ENCODE results near the gene CAPZB. TPM values are rescaled to one million over a fixed set of nuclear protein-coding genes. Genes with fewer than 3 reads are reported as not detected.
"Not testable (repeated sequence)": the region's sequence is repeated elsewhere in the genome, so short reads cannot be mapped to it uniquely, and the experiment has no call there.

CAPZB gene
- polyA plus RNA-seq, 1 of the 3 experiments (the other 2 are of a cell fraction): 122 TPM

DNA sequence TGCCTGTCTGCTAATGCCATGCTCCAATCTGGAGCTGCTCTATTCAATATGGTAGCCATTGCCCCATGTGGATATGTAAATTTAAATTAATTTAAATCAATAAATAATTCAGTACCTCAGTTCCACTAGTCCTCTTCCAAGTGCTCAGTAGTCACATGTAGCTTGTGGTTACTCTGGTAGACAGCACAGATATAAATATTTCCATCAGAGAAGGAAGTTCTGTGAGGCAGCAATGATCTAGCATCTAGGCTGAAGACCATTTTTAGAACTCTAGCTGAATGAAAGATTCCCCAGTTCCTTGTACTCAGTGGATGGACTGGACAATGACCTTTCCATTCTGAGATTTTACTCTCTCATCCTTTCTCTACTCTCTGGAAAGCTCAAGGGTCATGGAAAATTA lies 25.8 kb upstream of the CAPZB start:
- CTCF ChIA-PET: interaction anchor here (1.4 kb wide), 1 partner anchor 21 kb away, joined by 3 read pairs; no protein-coding TSS in a partner anchor
- H3K9me3 ChIP-seq: no peaks in the 10 kb centered on the region
- TF ChIP-seq ELF1 (IDR thresholded peaks at IDR 0.05): no peak
- TF ChIP-seq, protein P1, sequence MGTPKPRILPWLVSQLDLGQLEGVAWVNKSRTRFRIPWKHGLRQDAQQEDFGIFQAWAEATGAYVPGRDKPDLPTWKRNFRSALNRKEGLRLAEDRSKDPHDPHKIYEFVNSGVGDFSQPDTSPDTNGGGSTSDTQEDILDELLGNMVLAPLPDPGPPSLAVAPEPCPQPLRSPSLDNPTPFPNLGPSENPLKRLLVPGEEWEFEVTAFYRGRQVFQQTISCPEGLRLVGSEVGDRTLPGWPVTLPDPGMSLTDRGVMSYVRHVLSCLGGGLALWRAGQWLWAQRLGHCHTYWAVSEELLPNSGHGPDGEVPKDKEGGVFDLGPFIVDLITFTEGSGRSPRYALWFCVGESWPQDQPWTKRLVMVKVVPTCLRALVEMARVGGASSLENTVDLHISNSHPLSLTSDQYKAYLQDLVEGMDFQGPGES (IDR thresholded peaks at IDR 0.05; ENCODE audit: low read depth, low read length): no peak
- TF ChIP-seq NFIC (IDR thresholded peaks at IDR 0.05; ENCODE audit: borderline replicate concordance): no peak
- TF ChIP-seq CHD2 (IDR thresholded peaks at IDR 0.05; ENCODE audit: low read length, partially characterized antibody): no peak
- TF ChIP-seq SIN3A (IDR thresholded peaks at IDR 0.05; ENCODE audit: borderline replicate concordance, low read depth, low read length): no peak
- no peak for TF ChIP-seq RAD21 (IDR thresholded peaks at IDR 0.05; ENCODE audit: low read length)
- no peak for TF ChIP-seq NRF1 (IDR thresholded peaks at IDR 0.05; ENCODE audit: low read depth, low read length)
- TF ChIP-seq FOXM1 (IDR thresholded peaks at IDR 0.05; ENCODE audit: low read depth): no peak
- TF ChIP-seq MXI1 (IDR thresholded peaks at IDR 0.05; ENCODE audit: low read depth, low read length): no peak
- no peak for TF ChIP-seq YY1 (IDR thresholded peaks at IDR 0.05; ENCODE audit: low read depth)
- TF ChIP-seq TAF1 (IDR thresholded peaks at IDR 0.05; ENCODE audit: borderline replicate concordance, low read depth, low read length): no peak
- TF ChIP-seq CTCF (IDR thresholded peaks at IDR 0.05): no peak
- no peak for TF ChIP-seq POLR2AphosphoS5 (IDR thresholded peaks at IDR 0.05; ENCODE audit: low read depth, low read length)
- no peak for TF ChIP-seq GABPA (IDR thresholded peaks at IDR 0.05; ENCODE audit: low read depth)
- H3K4me2 ChIP-seq: no peak overlapping the region
- H3K4me1 ChIP-seq (ENCODE audit: control insufficient read depth in 1 of 2, insufficient read depth in 2 of 2, low read depth in 1 of 2, low read length in 1 of 2): no peaks in the 10 kb centered on the region
- POLR2A ChIA-PET: no interaction called here
- no peak for DNase-seq
- no peaks in the 10 kb centered on the region for H3K9me2 ChIP-seq
- H3K36me3 ChIP-seq (replicated peaks in 1 of 2; ENCODE audit: control insufficient read depth in 1 of 2, insufficient read depth in 2 of 2, low read length in 1 of 2): no peaks in the 10 kb centered on the region
- H3K9ac ChIP-seq: no peak overlapping the region
- no peak overlapping the region for H3K27ac ChIP-seq (ENCODE audit: low read depth in 2 of 2, low read length in 1 of 2)
- no peaks in the 10 kb centered on the region for H3K27me3 ChIP-seq (ENCODE audit: insufficient read depth)
- no peak overlapping the region for H2AFZ ChIP-seq (ENCODE audit: low read depth)
- H3K79me2 ChIP-seq (ENCODE audit: insufficient read depth): no peaks in the 10 kb centered on the region
- no peaks in the 10 kb centered on the region for H3F3A ChIP-seq (replicated peaks; ENCODE audit: insufficient read depth)
- H4K20me1 ChIP-seq (ENCODE audit: insufficient read depth): no peaks in the 10 kb centered on the region
- H3K4me3 ChIP-seq (ENCODE audit: low read depth in 2 of 2, low read length in 1 of 2): no peak overlapping the region

DNA sequence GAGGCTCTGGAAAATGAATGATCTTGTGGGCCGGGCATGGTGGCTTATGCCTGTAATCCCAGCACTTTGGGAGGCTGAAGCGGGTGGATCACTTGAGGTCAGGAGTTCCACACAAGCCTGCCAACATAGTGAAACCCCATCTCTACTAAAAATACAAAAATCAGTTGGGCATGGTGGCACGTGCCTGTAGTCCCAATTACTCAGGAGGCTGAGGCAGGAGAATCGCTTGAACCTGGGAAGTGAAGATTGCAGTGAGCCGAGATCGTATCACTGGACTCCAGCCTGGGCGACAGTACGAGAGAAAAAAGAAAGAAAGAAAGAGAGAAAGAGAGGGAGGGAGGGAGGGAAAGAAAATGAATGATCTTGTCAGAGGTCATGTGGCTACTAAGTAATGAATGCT lies 24.3 kb upstream of the CAPZB start:
- H3K9me3 ChIP-seq; H2AFZ ChIP-seq (ENCODE audit: low read depth); DNase-seq; H3K9ac ChIP-seq; H3F3A ChIP-seq (replicated peaks; ENCODE audit: insufficient read depth); H3K27ac ChIP-seq (ENCODE audit: low read depth in 2 of 2, low read length in 1 of 2); H3K4me2 ChIP-seq; CTCF ChIA-PET; H3K4me3 ChIP-seq (ENCODE audit: low read depth in 2 of 2, low read length in 1 of 2); H3K27me3 ChIP-seq (ENCODE audit: insufficient read depth); POLR2A ChIA-PET; H3K9me2 ChIP-seq; H3K79me2 ChIP-seq (ENCODE audit: insufficient read depth); H3K36me3 ChIP-seq (replicated peaks in 1 of 2; ENCODE audit: control insufficient read depth in 1 of 2, insufficient read depth in 2 of 2, low read length in 1 of 2); H4K20me1 ChIP-seq (ENCODE audit: insufficient read depth); H3K4me1 ChIP-seq (ENCODE audit: control insufficient read depth in 1 of 2, insufficient read depth in 2 of 2, low read depth in 1 of 2, low read length in 1 of 2): not testable (repeated sequence)
- 85% methylated on average over 8 of the region's 8 CpGs for WGBS (ENCODE audit: low lambda C conversion rate)

Data from SK-N-SH (cell line).